IPS-18a (cell line): ENCODE measurements around the gene C4orf50.

ENCODE experiments used
- H3K27ac ChIP-seq: one replicate; pipeline ENCODE4 v1.5.1; 2013; ENCODE audit warnings: low read length
- H3K27me3 ChIP-seq: one replicate; pipeline ENCODE4 v1.6.1; 2013; ENCODE audit warnings: mild to moderate bottlenecking, low read length; ENCODE audit not compliant: control insufficient read depth, insufficient read depth
- H3K36me3 ChIP-seq: one replicate; pipeline ENCODE4 v1.6.1; 2013; ENCODE audit warnings: low read depth, low read length; ENCODE audit not compliant: control insufficient read depth
- H3K4me1 ChIP-seq: one replicate; pipeline ENCODE4 v1.6.1; 2013; ENCODE audit warnings: low read depth, low read length; ENCODE audit not compliant: control insufficient read depth
- H3K4me3 ChIP-seq: one replicate; pipeline ENCODE4 v1.5.1; 2013; ENCODE audit warnings: low read length
- H3K9ac ChIP-seq: one replicate; pipeline ENCODE4 v1.6.1; 2013; ENCODE audit warnings: mild to moderate bottlenecking, low read length, moderate library complexity
- H3K9me3 ChIP-seq: one replicate; pipeline ENCODE4 v1.6.1; 2013; ENCODE audit warnings: low read depth, low read length; ENCODE audit not compliant: control insufficient read depth

Gene C4orf50

GRCh38 chr4:5854929-5855328 lies 163.3 kb downstream of the C4orf50 start:
- peaks cover 36% of the 10 kb centered on the region for H3K36me3 ChIP-seq
- H3K9ac ChIP-seq = no peak overlapping the region
- no peaks in the 10 kb centered on the region for H3K27me3 ChIP-seq
- H3K9me3 ChIP-seq = no peaks in the 10 kb centered on the region
- H3K4me1 ChIP-seq = no peaks in the 10 kb centered on the region
- no peak overlapping the region for H3K4me3 ChIP-seq
- no peak overlapping the region for H3K27ac ChIP-seq

GRCh38 chr4:5852523-5853202 lies 165.6 kb downstream of the C4orf50 start:
- H3K9me3 ChIP-seq = no peaks in the 10 kb centered on the region
- no peak overlapping the region for H3K27ac ChIP-seq
- no peak overlapping the region for H3K4me3 ChIP-seq
- H3K27me3 ChIP-seq = no peaks in the 10 kb centered on the region
- no peaks in the 10 kb centered on the region for H3K4me1 ChIP-seq
- peaks cover 57% of the 10 kb centered on the region for H3K36me3 ChIP-seq
- H3K9ac ChIP-seq = no peak overlapping the region

- Histone ChIP-seq H3K9ac (no peak overlapping the region), H3K9me3 (no peaks in the 10 kb centered on the region), H3K4me3 (no peak overlapping the region), H3K36me3 (peaks cover 66% of the 10 kb centered on the region), H3K27ac (no peak overlapping the region), H3K4me1 (no peaks in the 10 kb centered on the region), H3K27me3 (no peaks in the 10 kb centered on the region)
Measured at GRCh38 chr4:5851637-5852301, 166.5 kb downstream of the C4orf50 start.
